Measurements from ENCODE around the gene CUEDC1. TPM values are rescaled to one million over a fixed set of nuclear protein-coding genes. Genes with fewer than 3 reads are reported as not detected.
A peak's percentile ranks its signal among the peaks of the same experiment; 100 is the strongest.

CUEDC1 gene
- total and polyA plus RNA-seq, 11 donors = 29.6 to 68.5 (median 42.2) TPM

DNA sequence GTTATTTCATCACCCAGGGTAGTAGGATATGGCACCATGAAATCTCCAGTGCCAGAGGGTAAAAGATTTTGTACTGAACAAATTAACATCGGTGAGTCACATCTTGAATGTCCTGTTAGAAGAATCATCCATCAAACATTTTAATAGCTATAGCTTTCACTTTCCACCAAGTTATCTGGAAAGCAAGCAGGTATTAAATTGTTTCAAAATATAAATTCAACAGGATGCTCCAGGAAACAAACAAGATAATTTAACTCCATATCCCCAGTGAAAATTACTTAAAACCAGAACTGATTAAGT is 30.4 kb upstream of the CUEDC1 start:
- Histone ChIP-seq H3K4me1 (peaks cover 0 to 83% (median 69%) of the 10 kb centered on the region in 12 donors), H3K36me3 (peaks cover 0 to 40% (median 21%) of the 10 kb centered on the region in 9 donors), H3K27ac (peak overlapping the region in 9 of 12 donors; percentile 6 to 99 (median 36)), H3K27me3 (no peaks in the 10 kb centered on the region), H3K4me3 (peak overlapping the region in 7 of 12 donors; percentile 60 to 91 (median 86)), H3K9me3 (no peaks in the 10 kb centered on the region)
- 9 to 19% (median 12%) methylated on average over 1 of the region's 1 CpG for WGBS, 4 donors
- TF ChIP-seq CTCF (IDR thresholded peaks at IDR 0.05) (no peak), POLR2A (IDR thresholded peaks at IDR 0.05) (no peak)
- DNase-seq = no peak
- intact Hi-C loops (cut with DNase I) = loop anchor here in 6 of 10 donors (5.0 to 10.0 kb wide), 5 partner anchors 33 to 108 kb away; no protein-coding TSS in a partner anchor
- ATAC-seq = no peak

GRCh38 chr17:57984936-57985674 is 29.9 kb upstream of the CUEDC1 start:
- TF ChIP-seq CTCF (IDR thresholded peaks at IDR 0.05) = no peak
- TF ChIP-seq POLR2A (IDR thresholded peaks at IDR 0.05) = no peak
- intact Hi-C loops (cut with DNase I) = loop anchor here in 7 of 10 donors (5.0 to 10.0 kb wide), 5 partner anchors 33 to 108 kb away; no protein-coding TSS in a partner anchor
- no peaks in the 10 kb centered on the region for H3K27me3 ChIP-seq
- ATAC-seq (no peak), DNase-seq (no peak)
- peak overlapping the region in 6 of 12 donors; percentile 0 to 86 (median 48) for H3K4me3 ChIP-seq
- WGBS, 4 donors = 37 to 49% (median 42%) methylated on average over 4 of the region's 4 CpGs
- peaks cover 0 to 79% (median 67%) of the 10 kb centered on the region in 12 donors for H3K4me1 ChIP-seq
- no peaks in the 10 kb centered on the region for H3K9me3 ChIP-seq
- H3K27ac ChIP-seq = peak overlapping the region in 9 of 12 donors; percentile 6 to 99 (median 41)
- peaks cover 0 to 45% (median 26%) of the 10 kb centered on the region in 9 donors for H3K36me3 ChIP-seq

GRCh38 chr17:57984261-57984890 is 29.2 kb upstream of the CUEDC1 start:
- peak overlapping the region in 3 of 12 donors; percentile 3 to 86 (median 10) for H3K4me3 ChIP-seq

More at GRCh38 chr17:57984261-57984890, 29.2 kb upstream of the CUEDC1 start:
- WGBS, 4 donors = 24 to 32% (median 30%) methylated on average over 4 of the region's 4 CpGs
- Histone ChIP-seq H3K4me1 (peaks cover 0 to 75% (median 62%) of the 10 kb centered on the region in 12 donors), H3K27ac (peak overlapping the region in 6 of 12 donors; percentile 26 to 98 (median 46)), H3K36me3 (peaks cover 0 to 52% (median 34%) of the 10 kb centered on the region in 9 donors), H3K27me3 (no peaks in the 10 kb centered on the region), H3K9me3 (no peaks in the 10 kb centered on the region)
- intact Hi-C loops (cut with DNase I) = loop anchor here in 2 of 10 donors (5.0 to 10.0 kb wide), 2 partner anchors 37 to 50 kb away; no protein-coding TSS in a partner anchor
- TF ChIP-seq POLR2A (IDR thresholded peaks at IDR 0.05) (no peak), CTCF (IDR thresholded peaks at IDR 0.05) (no peak)
- ATAC-seq = no peak
- DNase-seq = no peak

Measured in heart left ventricle (tissue), 16 donors.